ENCODE results near the gene IL17RA.

GRCh38 chr22:17056807-17057206 is 28.0 kb upstream of the IL17RA start:
- TF ChIP-seq HNF4A (conservative IDR thresholded peaks at IDR 0.05) (no peak), JUND (IDR thresholded peaks at IDR 0.05) (no peak), CTCF (IDR thresholded peaks at IDR 0.05; ENCODE audit: low read depth, low read length, missing input control) (no peak)
